GM23338 (cell line): ENCODE data around the gene GNRH2. TPM values are rescaled to one million over a fixed set of nuclear protein-coding genes. Genes with fewer than 3 reads are reported as not detected.

Experiments used
- ATAC-seq: fragments of 200-7000 bp; cut with Tn5 transposase; 3 replicates; pipeline ENCODE4 v1.9.1; 2020
- DNase-seq: peaks from one replicate; pipeline ENCODE4 v3.0.0-alpha.2; 2015; ENCODE audit warnings: low spot score
- H2AFZ ChIP-seq: fragments of 200-600 bp; sonication (generic); 2 replicates; pipeline ENCODE4 v1.8.0; 2016; ENCODE audit warnings: antibody characterized with exemption, mild to moderate bottlenecking, moderate library complexity
- H3F3A ChIP-seq: fragments of 200-600 bp; sonication (generic); replicated peaks from 2 replicates; pipeline ENCODE4 v1.8.0; 2017; ENCODE audit warnings: antibody characterized with exemption, mixed run types, low read depth
- H3K27ac ChIP-seq: fragments of 200-600 bp; sonication (generic); 2 replicates; pipeline ENCODE4 v1.6.1; 2016; ENCODE audit warnings: low read depth
- H3K27me3 ChIP-seq: fragments of 200-600 bp; sonication (generic); 2 replicates; pipeline ENCODE4 v1.8.0; 2016; ENCODE audit warnings: mild to moderate bottlenecking, mixed run types, moderate library complexity; ENCODE audit not compliant: insufficient read depth
- H3K36me3 ChIP-seq: fragments of 200-600 bp; sonication (generic); 2 replicates; pipeline ENCODE4 v1.8.0; 2016; ENCODE audit warnings: mild to moderate bottlenecking; ENCODE audit not compliant: insufficient read depth
- H3K4me1 ChIP-seq: fragments of 200-600 bp; sonication (generic); 2 replicates; pipeline ENCODE4 v1.8.0; 2016; ENCODE audit warnings: mild to moderate bottlenecking, moderate library complexity; ENCODE audit not compliant: insufficient read depth
- H3K4me2 ChIP-seq: fragments of 200-600 bp; sonication (generic); 2 replicates; pipeline ENCODE4 v1.7.1; 2017; ENCODE audit warnings: mixed run types
- H3K4me3 ChIP-seq: fragments of 200-600 bp; sonication (generic); 2 replicates; pipeline ENCODE4 v1.6.1; 2016; ENCODE audit warnings: mixed run types
- H3K79me2 ChIP-seq: fragments of 200-600 bp; sonication (generic); replicated peaks from 2 replicates; pipeline ENCODE4 v1.8.0; 2017; ENCODE audit warnings: mild to moderate bottlenecking; ENCODE audit not compliant: insufficient read depth
- H3K9me2 ChIP-seq: fragments of 200-600 bp; sonication (generic); 2 replicates; pipeline ENCODE4 v1.8.0; 2017; ENCODE audit not compliant: insufficient read depth
- H4K20me1 ChIP-seq: fragments of 200-600 bp; sonication (generic); replicated peaks from 2 replicates; pipeline ENCODE4 v1.8.0; 2017; ENCODE audit warnings: mild to moderate bottlenecking; ENCODE audit not compliant: insufficient read depth
- H3K27ac Mint-ChIP-seq: 2 replicates; pipeline ENCODE4 v1.8.0; 2020; ENCODE audit warnings: inconsistent platforms, mild to moderate bottlenecking, moderate library complexity, mixed read lengths
- H3K27me3 Mint-ChIP-seq: 3 replicates; pipeline ENCODE4 v1.8.0; 2022; ENCODE audit warnings: low read depth, mild to moderate bottlenecking, moderate library complexity, mixed read lengths, inconsistent platforms; ENCODE audit not compliant: insufficient read depth, poor library complexity
- H3K36me3 Mint-ChIP-seq: 3 replicates; pipeline ENCODE4 v1.8.0; 2021; ENCODE audit warnings: low read depth, mild to moderate bottlenecking, inconsistent platforms, moderate library complexity, mixed read lengths
- H3K4me1 Mint-ChIP-seq: 3 replicates; pipeline ENCODE4 v1.8.0; 2020; ENCODE audit warnings: mild to moderate bottlenecking, inconsistent platforms, mixed read lengths
- H3K4me3 Mint-ChIP-seq: 3 replicates; pipeline ENCODE4 v1.8.0; 2021; ENCODE audit warnings: moderate library complexity, mild to moderate bottlenecking, inconsistent platforms, mixed read lengths
- H3K9me3 Mint-ChIP-seq: 3 replicates; pipeline ENCODE4 v1.8.0; 2020; ENCODE audit warnings: moderate library complexity, mild to moderate bottlenecking, inconsistent platforms, mixed read lengths
- CREB1 ChIP-seq: fragments of 250-450 bp; sonication (Bioruptor Pico); IDR thresholded peaks from 2 replicates; pipeline ENCODE4 v1.5.0; 2020; ENCODE audit warnings: low read depth, mild to moderate bottlenecking, moderate library complexity
- CTCF ChIP-seq, 2 experiments: fragments of 200-600 bp in 1 of 2; sonication (generic) in 1 of 2; conservative IDR thresholded peaks; 2 replicates each; pipeline versions ENCODE4 v1.5.1 to v1.6.1; 2016 to 2017; ENCODE audit warnings: antibody characterized with exemption in 2 of 2, low read depth in 2 of 2, mild to moderate bottlenecking in 2 of 2, moderate library complexity in 1 of 2
- ETS1 ChIP-seq: IDR thresholded peaks from 2 replicates; pipeline ENCODE4 v1.6.1; 2016; ENCODE audit warnings: antibody characterized with exemption
- EZH2 ChIP-seq: fragments of 200-600 bp; sonication (generic); IDR thresholded peaks from one replicate; pipeline ENCODE4 v1.8.0; 2017; ENCODE audit warnings: antibody characterized with exemption, mild to moderate bottlenecking, low read depth; ENCODE audit not compliant: unreplicated experiment
- EZH2phosphoT487 ChIP-seq: fragments of 200-600 bp; sonication (generic); IDR thresholded peaks from one replicate; pipeline ENCODE4 v1.8.1; 2018; ENCODE audit warnings: antibody characterized with exemption; ENCODE audit not compliant: unreplicated experiment
- JUNB ChIP-seq: IDR thresholded peaks from one replicate; pipeline ENCODE4 v1.6.1; 2016; ENCODE audit warnings: antibody characterized with exemption; ENCODE audit not compliant: unreplicated experiment
- NANOG ChIP-seq: IDR thresholded peaks from 2 replicates; pipeline ENCODE4 v1.6.1; 2016; ENCODE audit warnings: antibody characterized with exemption, borderline replicate concordance
- POLR2AphosphoS5 ChIP-seq: IDR thresholded peaks from 2 replicates; pipeline ENCODE4 v1.6.1; 2016; ENCODE audit warnings: antibody characterized with exemption, low read depth
- STAT1 ChIP-seq: IDR thresholded peaks from one replicate; pipeline ENCODE4 v1.6.1; 2016; ENCODE audit warnings: antibody characterized with exemption; ENCODE audit not compliant: unreplicated experiment
- ZNF114 ChIP-seq: fragments of 250-450 bp; sonication (Bioruptor Pico); IDR thresholded peaks from 2 replicates; pipeline ENCODE4 v1.5.0; 2020; ENCODE audit warnings: mild to moderate bottlenecking, moderate library complexity
- ZNF331 ChIP-seq: fragments of 250-450 bp; sonication (Bioruptor Pico); IDR thresholded peaks from 2 replicates; pipeline ENCODE4 v1.5.0; 2020; ENCODE audit warnings: low read depth, mild to moderate bottlenecking, moderate library complexity
- polyA plus RNA-seq: library from polyadenylated mRNA; unstranded; fragments of >200 nt; fragmentation: Nextera tagmentation; extraction: Ambion mirVana; gene quantifications from 2 replicates; pipeline ENCODE4 v1.2.1, GENCODE V29; 2016
- total RNA-seq: library from RNA; depleted of rRNA; stranded (reverse); fragments of >200 nt; shearing (Covaris generic); gene quantifications from 2 replicates; pipeline ENCODE4 v1.2.3, GENCODE V29; 2014
- TF ChIP-seq, protein P1 (sequence below): fragments of 250-450 bp; sonication (Bioruptor Pico); IDR thresholded peaks from 2 replicates; pipeline ENCODE4 v1.5.0; 2020; ENCODE audit warnings: mild to moderate bottlenecking, moderate library complexity
- TF ChIP-seq, protein P2 (sequence below): IDR thresholded peaks from one replicate; pipeline ENCODE4 v1.6.1; 2018; ENCODE audit warnings: antibody characterized with exemption; ENCODE audit not compliant: unreplicated experiment

The GNRH2 gene
- total and polyA plus RNA-seq, 2 experiments from 2014 or later: not detected

GRCh38 chr20:3088031-3088430 lies 44.6 kb downstream of the GNRH2 start:
- DNase-seq (no peak), ATAC-seq (no peak)
- H3K36me3 ChIP-seq: no peaks in the 10 kb centered on the region; the same call in 1 of the 2 replicates
- Mint-ChIP-seq H3K4me3 (no peak overlapping the region), H3K9me3 (no peaks in the 10 kb centered on the region), H3K27ac (no peak overlapping the region), H3K27me3 (peaks cover 29% of the 10 kb centered on the region), H3K4me1 (peaks cover 3% of the 10 kb centered on the region; the same call in 1 of the 3 replicates), H3K36me3 (no peaks in the 10 kb centered on the region)
- peaks cover 4% of the 10 kb centered on the region; the same call in 1 of the 2 replicates for H3K4me1 ChIP-seq
- TF ChIP-seq CTCF (conservative IDR thresholded peaks at IDR 0.05; ENCODE audit: low read depth in 2 of 2) (no peak), STAT1 (no peak), ZNF114 (CRISPR knock-in tag) (no peak), CREB1 (CRISPR knock-in tag) (no peak), ETS1 (no peak), ZNF331 (CRISPR knock-in tag) (no peak), NANOG (no peak), EZH2phosphoT487 (no peak), EZH2 (no peak), POLR2AphosphoS5 (no peak), JUNB (no peak)
- TF ChIP-seq, protein P1, sequence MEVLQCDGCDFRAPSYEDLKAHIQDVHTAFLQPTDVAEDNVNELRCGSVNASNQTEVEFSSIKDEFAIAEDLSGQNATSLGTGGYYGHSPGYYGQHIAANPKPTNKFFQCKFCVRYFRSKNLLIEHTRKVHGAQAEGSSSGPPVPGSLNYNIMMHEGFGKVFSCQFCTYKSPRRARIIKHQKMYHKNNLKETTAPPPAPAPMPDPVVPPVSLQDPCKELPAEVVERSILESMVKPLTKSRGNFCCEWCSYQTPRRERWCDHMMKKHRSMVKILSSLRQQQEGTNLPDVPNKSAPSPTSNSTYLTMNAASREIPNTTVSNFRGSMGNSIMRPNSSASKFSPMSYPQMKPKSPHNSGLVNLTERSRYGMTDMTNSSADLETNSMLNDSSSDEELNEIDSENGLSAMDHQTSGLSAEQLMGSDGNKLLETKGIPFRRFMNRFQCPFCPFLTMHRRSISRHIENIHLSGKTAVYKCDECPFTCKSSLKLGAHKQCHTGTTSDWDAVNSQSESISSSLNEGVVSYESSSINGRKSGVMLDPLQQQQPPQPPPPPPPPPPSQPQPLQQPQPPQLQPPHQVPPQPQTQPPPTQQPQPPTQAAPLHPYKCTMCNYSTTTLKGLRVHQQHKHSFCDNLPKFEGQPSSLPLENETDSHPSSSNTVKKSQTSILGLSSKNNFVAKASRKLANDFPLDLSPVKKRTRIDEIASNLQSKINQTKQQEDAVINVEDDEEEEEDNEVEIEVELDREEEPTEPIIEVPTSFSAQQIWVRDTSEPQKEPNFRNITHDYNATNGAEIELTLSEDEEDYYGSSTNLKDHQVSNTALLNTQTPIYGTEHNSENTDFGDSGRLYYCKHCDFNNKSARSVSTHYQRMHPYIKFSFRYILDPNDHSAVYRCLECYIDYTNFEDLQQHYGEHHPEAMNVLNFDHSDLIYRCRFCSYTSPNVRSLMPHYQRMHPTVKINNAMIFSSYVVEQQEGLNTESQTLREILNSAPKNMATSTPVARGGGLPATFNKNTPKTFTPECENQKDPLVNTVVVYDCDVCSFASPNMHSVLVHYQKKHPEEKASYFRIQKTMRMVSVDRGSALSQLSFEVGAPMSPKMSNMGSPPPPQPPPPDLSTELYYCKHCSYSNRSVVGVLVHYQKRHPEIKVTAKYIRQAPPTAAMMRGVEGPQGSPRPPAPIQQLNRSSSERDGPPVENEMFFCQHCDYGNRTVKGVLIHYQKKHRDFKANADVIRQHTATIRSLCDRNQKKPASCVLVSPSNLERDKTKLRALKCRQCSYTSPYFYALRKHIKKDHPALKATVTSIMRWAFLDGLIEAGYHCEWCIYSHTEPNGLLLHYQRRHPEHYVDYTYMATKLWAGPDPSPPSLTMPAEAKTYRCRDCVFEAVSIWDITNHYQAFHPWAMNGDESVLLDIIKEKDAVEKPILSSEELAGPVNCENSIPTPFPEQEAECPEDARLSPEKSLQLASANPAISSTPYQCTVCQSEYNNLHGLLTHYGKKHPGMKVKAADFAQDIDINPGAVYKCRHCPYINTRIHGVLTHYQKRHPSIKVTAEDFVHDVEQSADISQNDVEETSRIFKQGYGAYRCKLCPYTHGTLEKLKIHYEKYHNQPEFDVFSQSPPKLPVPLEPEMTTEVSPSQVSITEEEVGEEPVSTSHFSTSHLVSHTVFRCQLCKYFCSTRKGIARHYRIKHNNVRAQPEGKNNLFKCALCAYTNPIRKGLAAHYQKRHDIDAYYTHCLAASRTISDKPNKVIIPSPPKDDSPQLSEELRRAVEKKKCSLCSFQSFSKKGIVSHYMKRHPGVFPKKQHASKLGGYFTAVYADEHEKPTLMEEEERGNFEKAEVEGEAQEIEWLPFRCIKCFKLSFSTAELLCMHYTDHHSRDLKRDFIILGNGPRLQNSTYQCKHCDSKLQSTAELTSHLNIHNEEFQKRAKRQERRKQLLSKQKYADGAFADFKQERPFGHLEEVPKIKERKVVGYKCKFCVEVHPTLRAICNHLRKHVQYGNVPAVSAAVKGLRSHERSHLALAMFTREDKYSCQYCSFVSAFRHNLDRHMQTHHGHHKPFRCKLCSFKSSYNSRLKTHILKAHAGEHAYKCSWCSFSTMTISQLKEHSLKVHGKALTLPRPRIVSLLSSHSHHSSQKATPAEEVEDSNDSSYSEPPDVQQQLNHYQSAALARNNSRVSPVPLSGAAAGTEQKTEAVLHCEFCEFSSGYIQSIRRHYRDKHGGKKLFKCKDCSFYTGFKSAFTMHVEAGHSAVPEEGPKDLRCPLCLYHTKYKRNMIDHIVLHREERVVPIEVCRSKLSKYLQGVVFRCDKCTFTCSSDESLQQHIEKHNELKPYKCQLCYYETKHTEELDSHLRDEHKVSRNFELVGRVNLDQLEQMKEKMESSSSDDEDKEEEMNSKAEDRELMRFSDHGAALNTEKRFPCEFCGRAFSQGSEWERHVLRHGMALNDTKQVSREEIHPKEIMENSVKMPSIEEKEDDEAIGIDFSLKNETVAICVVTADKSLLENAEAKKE (CRISPR knock-in tag): no peak
- TF ChIP-seq, protein P2, sequence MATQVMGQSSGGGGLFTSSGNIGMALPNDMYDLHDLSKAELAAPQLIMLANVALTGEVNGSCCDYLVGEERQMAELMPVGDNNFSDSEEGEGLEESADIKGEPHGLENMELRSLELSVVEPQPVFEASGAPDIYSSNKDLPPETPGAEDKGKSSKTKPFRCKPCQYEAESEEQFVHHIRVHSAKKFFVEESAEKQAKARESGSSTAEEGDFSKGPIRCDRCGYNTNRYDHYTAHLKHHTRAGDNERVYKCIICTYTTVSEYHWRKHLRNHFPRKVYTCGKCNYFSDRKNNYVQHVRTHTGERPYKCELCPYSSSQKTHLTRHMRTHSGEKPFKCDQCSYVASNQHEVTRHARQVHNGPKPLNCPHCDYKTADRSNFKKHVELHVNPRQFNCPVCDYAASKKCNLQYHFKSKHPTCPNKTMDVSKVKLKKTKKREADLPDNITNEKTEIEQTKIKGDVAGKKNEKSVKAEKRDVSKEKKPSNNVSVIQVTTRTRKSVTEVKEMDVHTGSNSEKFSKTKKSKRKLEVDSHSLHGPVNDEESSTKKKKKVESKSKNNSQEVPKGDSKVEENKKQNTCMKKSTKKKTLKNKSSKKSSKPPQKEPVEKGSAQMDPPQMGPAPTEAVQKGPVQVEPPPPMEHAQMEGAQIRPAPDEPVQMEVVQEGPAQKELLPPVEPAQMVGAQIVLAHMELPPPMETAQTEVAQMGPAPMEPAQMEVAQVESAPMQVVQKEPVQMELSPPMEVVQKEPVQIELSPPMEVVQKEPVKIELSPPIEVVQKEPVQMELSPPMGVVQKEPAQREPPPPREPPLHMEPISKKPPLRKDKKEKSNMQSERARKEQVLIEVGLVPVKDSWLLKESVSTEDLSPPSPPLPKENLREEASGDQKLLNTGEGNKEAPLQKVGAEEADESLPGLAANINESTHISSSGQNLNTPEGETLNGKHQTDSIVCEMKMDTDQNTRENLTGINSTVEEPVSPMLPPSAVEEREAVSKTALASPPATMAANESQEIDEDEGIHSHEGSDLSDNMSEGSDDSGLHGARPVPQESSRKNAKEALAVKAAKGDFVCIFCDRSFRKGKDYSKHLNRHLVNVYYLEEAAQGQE: no peak
- no peak overlapping the region for H3K4me2 ChIP-seq
- H3K9me2 ChIP-seq: no peaks in the 10 kb centered on the region
- H3K27me3 ChIP-seq: peaks cover 42% of the 10 kb centered on the region
- H3K79me2 ChIP-seq: no peaks in the 10 kb centered on the region
- H2AFZ ChIP-seq: no peak overlapping the region
- no peak overlapping the region for H3K27ac ChIP-seq
- H4K20me1 ChIP-seq: no peaks in the 10 kb centered on the region
- no peak overlapping the region for H3K4me3 ChIP-seq
- no peaks in the 10 kb centered on the region for H3F3A ChIP-seq
